ENCODE results near the gene ANKRD42. TPM values are rescaled to one million over a fixed set of nuclear protein-coding genes. Genes with fewer than 3 reads are reported as not detected.

The ANKRD42 gene
- total RNA-seq, 1 donor from 2014 or later = 7.9 TPM

- Mint-ChIP-seq H3K27me3 (ENCODE audit: low read depth) (no peaks in the 10 kb centered on the region), H3K27ac (ENCODE audit: unreplicated experiment) (no peak overlapping the region), H3K4me1 (peaks cover 11% of the 10 kb centered on the region), H3K4me3 (no peak overlapping the region), H3K9me3 (no peaks in the 10 kb centered on the region), H3K36me3 (ENCODE audit: low read depth) (peaks cover 18% of the 10 kb centered on the region)
- no peak for TF ChIP-seq CTCF (conservative IDR thresholded peaks at IDR 0.05)
- DNase-seq (ENCODE audit: low read depth, low spot score) = no peak
Observed at GRCh38 chr11:83175815-83176214, 17.7 kb upstream of the ANKRD42 start.

GRCh38 chr11:83181815-83182214, 11.7 kb upstream of the ANKRD42 start:
- Mint-ChIP-seq H3K4me1 (no peaks in the 10 kb centered on the region), H3K27me3 (ENCODE audit: low read depth) (no peaks in the 10 kb centered on the region), H3K4me3 (no peak overlapping the region), H3K9me3 (no peaks in the 10 kb centered on the region), H3K27ac (ENCODE audit: unreplicated experiment) (no peak overlapping the region), H3K36me3 (ENCODE audit: low read depth) (peaks cover 23% of the 10 kb centered on the region)
- no peak for DNase-seq (ENCODE audit: low read depth, low spot score)
- TF ChIP-seq CTCF (conservative IDR thresholded peaks at IDR 0.05) = no peak

GRCh38 chr11:83185767-83186166, 7.7 kb upstream of the ANKRD42 start:
- no peak for TF ChIP-seq CTCF (conservative IDR thresholded peaks at IDR 0.05)
- DNase-seq (ENCODE audit: low read depth, low spot score) = no peak
- no peak overlapping the region for H3K4me3 Mint-ChIP-seq

GRCh38 chr11:83187465-83187864, 6.0 kb upstream of the ANKRD42 start:
- Mint-ChIP-seq H3K27me3 (ENCODE audit: low read depth) (no peaks in the 10 kb centered on the region), H3K4me3 (peak overlapping the region; percentile 45), H3K4me1 (peaks cover 3% of the 10 kb centered on the region), H3K9me3 (no peaks in the 10 kb centered on the region), H3K36me3 (ENCODE audit: low read depth) (peaks cover 17% of the 10 kb centered on the region), H3K27ac (ENCODE audit: unreplicated experiment) (no peak overlapping the region)
- DNase-seq (ENCODE audit: low read depth, low spot score) = no peak
- TF ChIP-seq CTCF (conservative IDR thresholded peaks at IDR 0.05) = no peak

More at GRCh38 chr11:83185767-83186166, 7.7 kb upstream of the ANKRD42 start:
- Mint-ChIP-seq H3K27me3 (ENCODE audit: low read depth) (no peaks in the 10 kb centered on the region), H3K36me3 (ENCODE audit: low read depth) (peaks cover 21% of the 10 kb centered on the region), H3K27ac (ENCODE audit: unreplicated experiment) (no peak overlapping the region), H3K9me3 (no peaks in the 10 kb centered on the region), H3K4me1 (no peaks in the 10 kb centered on the region)

- no peak overlapping the region for H3K27ac Mint-ChIP-seq (ENCODE audit: unreplicated experiment)
- H3K36me3 Mint-ChIP-seq (ENCODE audit: low read depth) = peaks cover 8% of the 10 kb centered on the region
- H3K9me3 Mint-ChIP-seq = no peaks in the 10 kb centered on the region
- DNase-seq (ENCODE audit: low read depth, low spot score) = no peak
- H3K27me3 Mint-ChIP-seq (ENCODE audit: low read depth) = no peaks in the 10 kb centered on the region
- peaks cover 37% of the 10 kb centered on the region for H3K4me1 Mint-ChIP-seq
- TF ChIP-seq CTCF (conservative IDR thresholded peaks at IDR 0.05) = no peak
- H3K4me3 Mint-ChIP-seq = peak overlapping the region; percentile 52
Observed at GRCh38 chr11:83191491-83191890, 2.0 kb upstream of the ANKRD42 start.

- peaks cover 5% of the 10 kb centered on the region for H3K36me3 Mint-ChIP-seq (ENCODE audit: low read depth)
- H3K9me3 Mint-ChIP-seq = no peaks in the 10 kb centered on the region
- no peak for TF ChIP-seq CTCF (conservative IDR thresholded peaks at IDR 0.05)
- peaks cover 41% of the 10 kb centered on the region for H3K4me1 Mint-ChIP-seq
- H3K27ac Mint-ChIP-seq (ENCODE audit: unreplicated experiment) = no peak overlapping the region
- no peaks in the 10 kb centered on the region for H3K27me3 Mint-ChIP-seq (ENCODE audit: low read depth)
- peak overlapping the region; percentile 95 for H3K4me3 Mint-ChIP-seq
- no peak for DNase-seq (ENCODE audit: low read depth, low spot score)
Observed at GRCh38 chr11:83191986-83192385, 1.5 kb upstream of the ANKRD42 start.

Data from neural crest cell (in vitro differentiated cells).